ENCODE results near the gene FGF22. TPM values are rescaled to one million over a fixed set of nuclear protein-coding genes. Genes with fewer than 3 reads are reported as not detected.

The FGF22 gene
- total and polyA plus RNA-seq, 4 donors, result 0.08 TPM; not detected in 3

- no peak for DNase-seq (ENCODE audit: low spot score)
- Histone ChIP-seq H3K27me3 (ENCODE audit: control insufficient read depth in 4 of 4, insufficient read depth in 4 of 4, low read length in 3 of 4) (peaks cover 0 to 11% (median 0%) of the 10 kb centered on the region in 4 donors), H3K27ac (ENCODE audit: low read depth in 1 of 2, low read length in 2 of 2) (no peak overlapping the region), H3K9me3 (ENCODE audit: control insufficient read depth in 4 of 4, low read length in 3 of 4) (no peaks in the 10 kb centered on the region), H3K9ac (ENCODE audit: low read depth in 1 of 2, low read length in 2 of 2) (no peak overlapping the region), H3K36me3 (ENCODE audit: control insufficient read depth in 4 of 4, insufficient read depth in 3 of 4, low read depth in 1 of 4, low read length in 3 of 4) (no peaks in the 10 kb centered on the region), H3K4me1 (ENCODE audit: control insufficient read depth in 4 of 4, insufficient read depth in 4 of 4, low read length in 3 of 4) (no peaks in the 10 kb centered on the region), H3K4me3 (ENCODE audit: low read depth in 1 of 3, low read length in 3 of 3) (no peak overlapping the region)
- 81% methylated on average over 42 of the region's 42 CpGs for WGBS
- TF ChIP-seq EGR1 (IDR thresholded peaks at IDR 0.05; ENCODE audit: low read depth in 2 of 2) (no peak), RAD21 (IDR thresholded peaks at IDR 0.05) (no peak), YY1 (IDR thresholded peaks at IDR 0.05) (no peak), SP1 (IDR thresholded peaks at IDR 0.05) (no peak), NR2F2 (IDR thresholded peaks at IDR 0.05) (no peak), ZBTB33 (IDR thresholded peaks at IDR 0.05) (no peak), REST (IDR thresholded peaks at IDR 0.05) (no peak), HNF4G (IDR thresholded peaks at IDR 0.05) (no peak), HNF4A (conservative IDR thresholded peaks at IDR 0.05) (no peak), GABPA (IDR thresholded peaks at IDR 0.05 in 1 of 2, conservative IDR thresholded peaks at IDR 0.05 in 1 of 2) (no peak), JUND (IDR thresholded peaks at IDR 0.05) (no peak), TAF1 (conservative IDR thresholded peaks at IDR 0.05) (no peak), MAX (IDR thresholded peaks at IDR 0.05) (no peak), FOXA1 (IDR thresholded peaks at IDR 0.05) (no peak), CTCF (IDR thresholded peaks at IDR 0.05; ENCODE audit: low read depth, low read length, missing input control) (no peak), FOXA2 (IDR thresholded peaks at IDR 0.05) (no peak), RXRA (IDR thresholded peaks at IDR 0.05) (no peak), ATF3 (IDR thresholded peaks at IDR 0.05) (no peak)
These were observed 44.1 kb upstream of the FGF22 start for GRCh38 chr19:595326-596262.

Data from liver (tissue), 9 donors.